Measurements from ENCODE around the gene STARD9.
"Not testable (repeated sequence)": the region's sequence is repeated elsewhere in the genome, so short reads cannot be mapped to it uniquely, and the experiment has no call there.

Gene STARD9

DNA sequence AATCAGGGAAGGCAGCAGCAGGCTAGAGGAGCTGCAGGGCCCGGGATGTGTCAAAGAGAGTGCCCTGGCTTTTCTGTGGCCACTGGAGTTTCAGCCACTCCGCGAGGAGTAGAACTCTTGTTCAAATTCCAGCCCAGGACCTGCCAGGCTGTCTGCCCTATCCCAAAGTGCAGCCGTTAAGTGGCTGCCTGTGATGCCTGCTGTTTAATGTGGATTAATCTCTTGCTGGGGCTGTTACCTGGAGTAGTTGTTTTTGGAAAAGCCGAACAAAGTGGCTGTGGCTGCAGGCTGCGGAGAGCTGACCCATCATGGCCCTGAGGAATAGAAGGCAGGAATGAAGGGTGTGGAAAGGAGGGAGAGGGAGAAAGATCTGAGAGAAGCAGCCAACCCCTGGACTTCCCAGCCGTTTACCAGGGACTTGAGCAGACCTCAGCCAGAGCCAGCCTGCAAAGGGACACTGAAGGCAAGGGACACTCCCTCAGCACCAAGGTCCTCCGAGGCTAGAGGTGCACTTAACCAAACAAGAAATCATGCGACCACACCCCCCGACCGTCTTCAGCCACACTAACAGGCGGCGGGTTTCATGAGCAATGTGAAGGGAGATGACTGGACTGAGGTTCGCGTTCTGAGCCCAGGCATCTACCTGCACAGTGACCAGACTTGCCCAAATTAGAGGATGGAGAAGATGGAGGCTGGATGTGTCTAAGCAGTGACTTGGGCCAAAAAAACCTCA is 156.9 kb downstream of the STARD9 start:
- DNase-seq, result no peak

DNA sequence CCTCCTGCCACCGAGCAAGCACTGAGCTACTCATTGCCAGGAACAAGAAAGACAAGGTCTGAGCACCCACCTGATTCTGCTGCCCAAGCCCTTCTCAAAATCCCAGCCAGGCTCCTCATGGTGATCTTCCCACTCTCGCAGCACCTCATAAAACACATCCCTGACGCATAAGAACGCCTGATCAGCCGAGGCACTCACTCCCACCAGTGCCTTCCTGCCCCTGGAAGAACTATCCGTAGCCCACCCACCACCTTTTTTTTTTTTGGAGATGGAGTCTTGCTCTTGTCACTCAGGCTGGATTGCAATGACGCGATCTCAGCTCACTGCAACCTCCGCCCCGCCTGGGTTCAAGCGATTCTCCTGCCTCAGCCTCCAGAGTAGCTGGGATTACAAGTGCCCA is 157.6 kb downstream of the STARD9 start:
- DNase-seq, result no peak

DNA sequence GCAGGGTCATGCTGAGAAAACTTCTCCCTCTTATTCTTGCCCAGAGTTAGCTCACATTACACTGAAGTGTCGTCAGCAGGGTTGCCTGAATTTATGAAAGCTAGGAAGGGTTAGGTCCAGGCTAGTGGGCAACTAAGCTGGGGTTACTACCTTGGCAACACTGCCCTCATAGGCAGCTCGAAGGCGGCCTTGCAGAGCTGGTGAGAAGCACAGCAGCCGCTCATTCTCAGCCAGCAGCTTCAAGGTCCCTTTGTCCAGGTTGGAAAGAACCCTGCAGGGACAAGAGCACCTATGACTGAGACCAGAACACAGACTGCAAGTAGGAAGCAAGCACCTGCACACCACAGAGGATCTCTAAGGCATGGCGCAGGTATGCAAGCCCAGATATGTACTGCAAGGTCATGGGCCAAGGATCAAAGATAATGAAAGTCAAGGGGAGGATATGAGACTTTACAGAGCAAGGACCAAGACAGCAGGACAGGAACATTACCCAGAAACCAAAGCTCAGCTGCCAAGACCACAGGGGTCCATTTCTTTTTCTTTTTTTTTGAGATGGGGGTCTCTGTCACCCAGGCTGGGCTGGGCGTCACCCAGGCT is 158.8 kb downstream of the STARD9 start:
- no peak for DNase-seq

DNA sequence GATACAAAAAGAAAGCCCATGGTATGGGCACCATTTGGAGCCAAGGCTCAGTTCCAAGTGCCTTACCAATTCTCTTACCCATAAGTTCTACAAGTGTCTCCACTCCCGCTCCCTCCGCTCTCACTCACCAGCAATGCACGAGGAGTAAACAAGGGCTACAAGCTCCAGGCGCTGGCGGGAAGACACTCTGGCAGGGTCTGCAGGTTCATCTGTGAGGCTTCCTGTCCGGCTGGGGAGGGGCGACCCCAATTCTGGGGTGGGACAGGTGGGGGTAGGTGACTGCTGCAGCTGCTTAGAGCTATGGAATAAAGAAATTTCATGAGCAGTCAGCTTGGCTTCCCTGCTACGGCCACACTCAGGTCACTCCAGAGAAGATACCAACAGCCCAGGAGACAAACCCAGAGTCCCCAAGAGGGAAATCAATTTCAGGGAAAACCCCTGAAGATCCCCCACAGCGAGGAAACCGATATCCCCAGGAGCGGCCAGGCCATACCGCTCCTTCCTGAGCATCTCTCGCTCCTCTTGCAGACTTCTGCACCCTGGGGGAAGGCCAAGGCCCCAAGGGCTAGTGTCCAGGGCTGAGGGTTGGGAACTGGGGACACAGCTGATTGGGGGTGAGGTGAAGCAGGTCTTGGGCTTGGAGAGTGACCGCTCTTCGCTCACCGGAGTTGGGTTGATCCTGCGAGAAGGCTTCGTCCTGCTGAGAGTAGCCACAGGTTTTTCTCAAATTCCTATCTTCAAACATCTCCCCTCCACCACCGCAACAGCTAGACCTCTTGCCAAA is 160.2 kb downstream of the STARD9 start:
- no peak for DNase-seq

DNA sequence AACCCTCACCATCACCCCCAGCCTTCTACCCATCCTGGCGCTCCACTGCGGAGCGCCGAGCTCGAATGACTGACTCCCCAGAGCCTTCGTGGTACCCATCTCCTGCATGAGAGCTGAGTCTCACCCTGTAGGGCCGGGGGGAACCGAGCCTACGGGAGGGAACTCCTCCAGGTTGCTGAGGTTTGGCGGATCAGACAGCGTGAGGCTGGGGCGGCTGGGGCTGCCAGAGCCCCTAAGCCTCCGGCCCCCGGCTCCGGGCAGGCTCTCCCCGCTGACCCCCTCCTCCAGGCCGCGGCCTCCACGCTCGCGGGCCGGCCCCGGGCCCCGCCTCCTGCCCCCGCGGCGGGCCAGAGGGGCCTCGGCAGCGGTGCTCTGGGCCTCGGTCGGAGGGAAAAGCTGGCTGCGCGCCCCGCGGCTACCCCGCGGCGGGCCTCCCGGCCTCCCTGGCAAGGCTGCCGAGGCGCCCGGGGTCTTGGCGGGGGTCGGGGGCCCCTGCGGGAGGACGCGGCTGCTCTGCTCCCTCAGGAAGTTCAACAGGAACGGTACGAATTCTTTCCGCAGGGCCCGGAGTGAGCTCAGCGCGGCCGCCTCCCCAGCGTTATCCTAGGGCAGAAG is 160.9 kb downstream of the STARD9 start:
- DNase-seq, result no peak

DNA sequence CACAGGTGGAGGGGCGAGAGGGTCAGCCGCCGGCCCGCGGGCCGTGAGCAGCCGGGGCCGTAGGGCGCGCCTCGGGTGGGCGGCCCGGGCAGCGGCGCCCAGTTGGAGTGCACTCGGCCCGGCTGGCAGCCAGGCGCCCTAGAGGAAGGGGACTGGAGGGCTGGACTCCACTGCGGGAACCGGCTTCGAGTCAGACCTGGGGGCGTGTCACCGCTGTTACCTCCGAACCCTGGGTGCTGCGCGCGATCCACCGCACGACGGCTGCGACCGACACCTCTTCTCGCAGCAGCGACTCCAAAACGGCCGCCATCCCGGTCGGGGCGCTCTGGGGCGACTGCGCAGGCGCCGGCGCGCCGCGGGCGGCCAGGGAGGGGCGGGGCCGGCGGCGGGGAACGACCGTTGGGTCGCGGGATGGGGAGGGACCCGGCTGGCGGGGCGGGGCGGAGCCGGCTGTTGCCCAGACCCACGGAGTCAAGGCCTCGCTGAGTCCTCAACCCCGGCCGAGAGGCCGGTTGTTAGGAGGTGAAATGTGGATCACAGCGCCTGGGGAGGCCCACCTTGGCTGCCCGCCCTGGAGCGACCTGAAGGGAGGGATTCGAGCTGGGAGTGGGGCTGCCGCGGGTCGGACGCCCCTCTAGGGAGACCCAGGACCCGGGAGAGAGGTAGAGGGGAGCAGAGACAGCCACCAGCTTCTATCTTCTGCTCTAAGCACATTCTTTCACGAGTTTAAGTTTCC is 161.6 kb downstream of the STARD9 start, which contains the start of gene CDAN1:
TSS of gene CDAN1 (minus strand) at position 336 of the 736 bp plus-strand sequence. CDS start at position 310, 26 bp downstream.
- DNase-seq, result peak; percentile 70

DNA sequence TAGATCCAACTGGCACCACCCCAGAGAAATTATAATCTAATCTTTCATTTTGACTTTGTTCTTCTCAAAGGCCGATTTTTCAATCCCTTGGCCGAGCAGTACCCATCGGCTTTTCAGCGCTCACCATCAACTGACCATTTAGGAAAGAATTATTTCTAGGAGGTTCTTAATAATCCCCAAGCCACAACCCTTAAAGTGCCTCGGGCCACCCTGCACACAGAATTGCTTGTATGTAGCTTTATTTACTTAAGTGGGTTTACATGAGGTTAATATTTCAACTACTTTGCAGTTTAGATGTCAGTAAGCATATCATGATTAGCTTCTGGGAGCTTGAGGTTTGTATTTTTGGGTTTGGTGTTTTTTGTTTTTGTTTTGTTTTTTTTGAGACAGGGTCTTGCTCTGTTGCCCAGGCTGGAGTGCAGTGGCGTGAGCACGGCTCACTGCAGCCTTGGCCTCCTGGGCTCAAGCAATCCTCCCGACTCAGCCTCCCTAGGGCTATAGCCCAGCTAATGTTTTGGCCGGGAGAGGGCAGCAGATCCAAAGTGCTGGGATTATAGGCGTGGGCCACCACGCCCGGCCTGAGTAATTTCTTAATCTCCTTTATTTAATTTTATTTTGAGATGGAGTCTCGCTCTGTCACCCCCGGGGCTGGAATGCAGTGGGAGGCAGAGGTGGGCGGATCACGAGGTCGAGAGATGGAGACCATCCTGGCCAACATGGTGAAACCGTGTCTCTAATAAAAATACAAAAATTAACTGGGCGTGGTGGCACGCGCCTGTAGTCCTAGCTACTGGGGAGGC is 162.3 kb downstream of the STARD9 start:
- DNase-seq, result no peak

DNA sequence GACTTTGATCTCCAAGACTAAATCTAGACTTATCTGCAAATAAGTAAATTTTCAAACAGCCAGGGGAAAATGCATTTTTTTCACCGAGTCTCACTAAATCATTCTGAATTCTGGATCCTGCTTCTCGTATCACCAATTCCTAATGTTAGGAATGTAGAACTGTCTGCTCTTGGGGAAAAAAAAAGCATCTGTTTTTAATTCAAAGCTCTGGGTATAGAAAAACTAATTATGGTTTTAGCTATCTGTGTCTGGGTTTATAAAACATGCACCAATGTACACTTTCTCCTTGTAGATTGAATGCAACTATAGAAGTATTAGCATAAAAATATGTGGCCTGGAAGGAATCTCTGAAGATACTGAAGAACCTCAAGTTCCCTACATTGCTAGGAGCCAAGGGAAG is 166.3 kb downstream of the STARD9 start:
- DNase-seq, result no peak

DNA sequence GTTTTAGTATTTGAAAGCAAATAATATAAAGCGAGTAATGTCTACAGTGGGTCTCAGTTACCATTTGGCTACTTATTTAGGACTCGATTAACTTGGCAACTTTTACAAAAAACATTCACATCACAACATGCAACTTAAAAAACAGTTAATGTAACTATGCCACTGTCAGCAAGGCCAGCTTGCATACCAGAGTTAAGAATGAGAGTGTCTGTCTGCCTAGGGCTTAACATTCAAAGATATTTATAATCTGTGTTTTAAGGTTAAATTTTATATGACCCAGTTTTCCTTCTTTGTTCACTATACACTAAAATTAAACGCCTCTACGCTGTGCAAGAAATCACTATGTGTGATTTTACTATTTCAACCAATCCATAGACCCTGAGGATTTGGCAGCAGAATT is 166.7 kb downstream of the STARD9 start:
- no peak for DNase-seq

DNA sequence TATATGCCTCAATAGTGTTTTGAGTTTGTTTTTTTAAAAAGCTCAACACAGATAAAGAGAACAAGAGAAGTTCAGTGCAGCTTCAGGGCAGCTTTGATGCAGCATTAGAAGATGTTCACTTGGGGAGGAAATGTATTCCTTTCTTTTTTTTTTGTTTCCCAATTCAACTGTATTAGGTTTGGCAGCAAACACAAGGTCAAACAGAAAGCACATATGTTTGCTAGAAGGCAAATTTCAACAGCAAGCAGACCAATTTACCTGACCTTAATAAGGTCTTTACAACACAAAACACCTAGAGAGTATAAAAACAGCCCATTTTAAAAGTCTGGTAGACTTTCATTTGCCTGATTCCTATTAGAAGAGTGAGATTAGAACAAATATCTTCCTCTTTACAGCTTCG is 168.8 kb downstream of the STARD9 start:
- no peak for DNase-seq

DNA sequence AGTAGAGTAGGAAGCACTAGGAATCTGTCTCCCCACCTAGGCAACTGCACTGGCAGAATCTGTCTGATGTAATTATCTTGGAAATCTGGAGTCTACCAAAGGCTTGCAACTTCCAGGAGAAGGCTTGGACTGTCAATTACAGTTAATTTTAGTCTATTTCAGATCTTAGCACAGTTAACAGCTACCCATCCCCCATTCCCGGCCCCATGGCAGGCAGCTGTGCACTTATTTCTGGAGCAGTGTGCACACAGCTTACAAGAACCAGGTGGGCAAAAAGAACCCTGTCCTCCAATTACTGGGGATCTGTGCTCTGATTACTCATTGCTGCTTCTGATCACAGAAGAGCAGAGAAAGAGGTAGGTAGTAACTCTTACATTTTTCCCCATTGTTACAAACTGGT is 173.9 kb downstream of the STARD9 start:
- no peak for DNase-seq

DNA sequence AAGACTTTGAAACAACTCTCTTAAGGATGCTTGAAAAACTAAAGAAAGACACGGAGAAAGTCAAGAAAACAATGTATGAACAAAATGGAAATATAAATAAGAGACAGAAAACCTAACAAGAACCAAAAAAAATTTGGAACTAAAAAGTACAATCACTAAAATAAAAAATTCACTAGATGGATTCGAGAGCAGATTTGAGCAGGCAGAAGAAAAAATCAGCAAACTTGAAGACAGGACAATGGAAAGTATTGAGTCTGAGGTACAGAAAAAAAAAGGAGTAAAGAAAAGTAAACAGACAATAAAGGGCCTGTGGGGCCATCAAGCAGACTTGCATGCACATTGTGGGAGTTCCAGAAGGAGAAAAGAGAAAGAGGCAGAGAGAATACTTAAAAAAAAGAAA is 174.9 kb downstream of the STARD9 start:
- DNase-seq, result no peak

DNA sequence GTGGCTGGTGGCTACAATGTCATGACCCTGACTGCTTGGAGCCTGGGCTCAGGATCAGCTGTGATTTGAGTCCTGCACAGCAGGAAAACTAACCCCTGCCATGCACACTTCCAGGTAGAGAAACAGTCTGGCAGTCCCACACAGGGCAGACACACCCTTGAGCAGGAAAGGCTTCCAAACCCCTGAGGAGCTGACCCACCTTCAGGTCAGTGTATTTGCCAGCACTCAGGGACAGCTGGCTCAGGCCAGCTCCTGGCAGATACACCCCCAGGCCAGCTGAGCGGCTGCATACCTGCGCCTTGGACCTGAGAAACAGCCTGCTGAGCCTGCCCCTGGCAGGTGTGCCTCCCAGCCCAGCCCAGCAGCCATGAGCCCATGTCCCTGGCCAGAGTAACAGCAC is 183.7 kb downstream of the STARD9 start:
- no peak for DNase-seq

DNA sequence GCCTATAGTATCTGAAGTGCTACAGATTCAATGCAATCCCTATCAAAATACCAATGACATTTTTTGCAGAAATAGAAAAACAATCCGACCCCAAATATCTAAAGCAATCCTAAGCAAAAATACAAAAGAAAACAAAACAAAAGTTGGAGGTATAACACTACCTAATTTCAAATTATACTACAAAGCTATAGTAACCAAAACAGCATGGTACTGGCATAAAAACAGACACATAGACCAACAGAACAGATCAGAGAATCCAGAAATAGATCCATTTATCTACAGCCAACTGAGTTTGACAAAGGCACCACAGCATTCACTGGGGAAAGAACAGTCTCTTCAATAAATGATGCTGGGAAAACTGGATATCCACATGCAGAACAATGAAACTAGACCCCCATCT is 185.4 kb downstream of the STARD9 start:
- no peak for DNase-seq

DNA sequence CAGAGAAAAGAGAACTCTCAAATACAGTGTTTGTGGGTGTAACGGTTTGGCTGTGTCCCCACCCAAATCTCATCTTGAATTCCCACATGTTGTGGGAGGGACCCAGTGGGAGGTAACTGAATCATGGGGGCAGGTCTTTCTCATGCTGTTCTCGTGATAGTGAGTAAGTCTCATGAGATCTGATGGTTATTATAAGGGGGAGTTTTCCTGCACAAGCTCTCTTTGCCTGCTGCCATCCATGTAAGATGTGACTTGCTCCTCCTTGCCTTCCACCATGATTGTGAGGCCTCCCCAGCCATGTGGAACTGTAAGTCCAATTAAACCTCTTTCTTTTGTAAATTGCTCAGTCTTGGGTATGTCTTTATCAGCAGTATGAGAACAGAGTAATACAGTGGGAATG is 186.4 kb downstream of the STARD9 start:
- DNase-seq, result not testable (repeated sequence)

DNA sequence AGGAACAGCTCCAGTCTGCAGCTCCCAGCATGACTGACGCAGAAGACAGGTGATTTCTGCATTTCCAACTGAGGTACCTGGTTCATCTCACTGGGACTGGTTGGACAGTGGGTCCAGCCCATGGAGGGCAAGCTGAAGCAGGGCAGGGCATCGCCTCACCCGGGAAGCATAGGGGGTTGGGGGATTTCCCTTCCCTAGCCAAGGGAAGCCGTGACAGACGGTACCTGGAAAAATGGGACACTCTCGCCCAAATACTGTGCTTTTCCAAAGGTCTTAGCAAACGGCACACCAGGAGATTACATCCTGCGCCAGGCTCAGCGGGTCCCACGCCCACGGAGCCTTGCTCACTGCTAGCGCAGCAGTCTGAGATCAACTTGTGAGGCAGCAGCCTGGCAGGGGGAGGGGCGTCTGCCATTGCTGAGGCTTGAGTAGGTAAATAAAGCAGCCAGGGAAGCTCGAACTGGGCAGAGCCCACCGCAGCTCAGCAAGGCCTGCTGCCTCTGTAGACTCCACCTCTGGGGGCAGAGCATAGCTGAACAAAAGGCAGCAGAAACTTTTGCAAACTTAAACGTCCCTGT is 188.8 kb downstream of the STARD9 start:
- DNase-seq, result not testable (repeated sequence)

DNA sequence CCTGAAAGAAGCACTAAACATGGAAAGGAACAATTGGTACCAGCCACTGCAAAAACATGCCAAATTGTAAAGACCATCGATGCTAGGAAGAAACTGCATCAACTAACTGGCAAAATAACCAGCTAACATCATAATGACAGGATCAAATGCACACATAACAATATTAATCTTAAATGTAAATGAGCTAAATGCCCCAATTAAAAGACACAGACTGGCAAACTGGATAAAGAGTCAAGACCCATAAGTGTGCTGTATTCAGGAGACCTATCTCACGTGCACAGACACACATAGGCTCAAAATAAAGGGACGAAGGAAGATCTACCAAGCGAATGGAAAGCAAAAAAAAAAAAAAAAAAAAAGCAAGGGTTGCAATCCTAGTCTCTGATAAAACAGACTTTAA is 190.7 kb downstream of the STARD9 start:
- DNase-seq, result not testable (repeated sequence)
